GM18519 (cell line): ENCODE measurements around the gene ZNF841.
"Not testable (repeated sequence)": the region's sequence is repeated elsewhere in the genome, so short reads cannot be mapped to it uniquely, and the experiment has no call there.

Source experiments
- ATAC-seq: cut with Tn5 transposase; IDR thresholded peaks from one replicate; pipeline ENCODE4 v1.9.1; 2021; ENCODE audit warnings: mild to moderate bottlenecking, moderate library complexity; ENCODE audit not compliant: unreplicated experiment, low FRiP score

ZNF841 gene

DNA sequence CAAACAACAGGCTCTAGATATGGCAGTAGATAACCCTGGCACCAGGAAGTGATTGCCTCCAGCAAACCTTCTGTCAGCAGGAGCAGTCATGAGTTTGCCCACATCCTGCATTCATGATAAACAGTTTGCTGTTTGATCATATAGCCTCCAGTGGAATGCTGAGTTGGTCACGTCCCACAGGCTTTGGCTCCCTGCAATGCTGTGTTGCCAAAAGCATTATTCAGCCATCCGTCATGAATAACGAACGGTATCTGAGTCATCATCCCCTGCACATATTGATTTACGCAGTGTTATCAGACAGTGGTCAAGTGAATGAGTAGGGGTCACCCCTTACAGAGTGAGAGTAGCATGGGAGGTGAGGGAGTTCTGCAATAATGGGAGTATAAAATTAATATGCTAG lies 25.1 kb downstream of the ZNF841 start:
- ATAC-seq, result no peak

DNA sequence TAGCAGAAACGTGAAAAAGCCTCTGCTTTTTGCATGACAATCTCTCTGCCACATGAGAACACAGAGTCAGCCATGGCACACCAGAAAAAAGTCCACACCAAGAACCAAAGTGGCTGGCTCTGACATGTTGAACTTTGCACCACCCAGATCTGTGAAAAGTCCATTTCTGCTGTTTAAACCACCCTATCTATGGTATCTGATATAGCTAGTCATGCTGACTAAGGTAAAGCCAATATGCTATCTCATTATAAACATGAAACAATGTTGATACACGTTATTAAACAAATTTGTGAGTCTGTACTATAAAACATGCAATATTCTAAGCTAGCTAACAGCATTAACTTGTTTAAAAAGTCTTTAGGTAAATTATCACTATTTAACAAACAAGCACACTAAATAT lies 25.9 kb downstream of the ZNF841 start:
- ATAC-seq, result no peak

- ATAC-seq, result no peak
Observed at GRCh38 chr19:52066258-52066863, 29.2 kb downstream of the ZNF841 start.

- ATAC-seq, result no peak
Observed at GRCh38 chr19:52065399-52065798, 30.2 kb downstream of the ZNF841 start.

DNA sequence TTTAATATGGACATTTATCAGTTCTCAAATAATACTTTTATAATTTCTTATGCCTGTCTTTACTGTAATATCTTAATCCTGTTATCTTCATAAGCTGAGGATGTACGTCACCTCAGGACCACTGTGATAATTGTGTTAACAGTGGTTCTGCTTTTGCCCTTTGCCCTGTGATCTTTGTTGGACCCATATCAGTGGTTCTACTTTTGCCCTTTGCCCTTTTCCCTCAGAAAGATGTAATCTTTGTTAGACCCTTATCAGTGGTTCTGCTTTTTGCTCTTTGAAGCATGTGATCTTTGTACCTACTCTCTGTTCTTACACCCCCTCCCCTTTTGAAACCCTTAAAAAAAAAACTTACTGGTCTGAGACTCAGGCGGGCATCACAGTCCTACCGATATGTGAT lies 39.1 kb downstream of the ZNF841 start:
- not testable (repeated sequence) for ATAC-seq

GRCh38 chr19:52051736-52052135 lies 43.8 kb downstream of the ZNF841 start:
- not testable (repeated sequence) for ATAC-seq

DNA sequence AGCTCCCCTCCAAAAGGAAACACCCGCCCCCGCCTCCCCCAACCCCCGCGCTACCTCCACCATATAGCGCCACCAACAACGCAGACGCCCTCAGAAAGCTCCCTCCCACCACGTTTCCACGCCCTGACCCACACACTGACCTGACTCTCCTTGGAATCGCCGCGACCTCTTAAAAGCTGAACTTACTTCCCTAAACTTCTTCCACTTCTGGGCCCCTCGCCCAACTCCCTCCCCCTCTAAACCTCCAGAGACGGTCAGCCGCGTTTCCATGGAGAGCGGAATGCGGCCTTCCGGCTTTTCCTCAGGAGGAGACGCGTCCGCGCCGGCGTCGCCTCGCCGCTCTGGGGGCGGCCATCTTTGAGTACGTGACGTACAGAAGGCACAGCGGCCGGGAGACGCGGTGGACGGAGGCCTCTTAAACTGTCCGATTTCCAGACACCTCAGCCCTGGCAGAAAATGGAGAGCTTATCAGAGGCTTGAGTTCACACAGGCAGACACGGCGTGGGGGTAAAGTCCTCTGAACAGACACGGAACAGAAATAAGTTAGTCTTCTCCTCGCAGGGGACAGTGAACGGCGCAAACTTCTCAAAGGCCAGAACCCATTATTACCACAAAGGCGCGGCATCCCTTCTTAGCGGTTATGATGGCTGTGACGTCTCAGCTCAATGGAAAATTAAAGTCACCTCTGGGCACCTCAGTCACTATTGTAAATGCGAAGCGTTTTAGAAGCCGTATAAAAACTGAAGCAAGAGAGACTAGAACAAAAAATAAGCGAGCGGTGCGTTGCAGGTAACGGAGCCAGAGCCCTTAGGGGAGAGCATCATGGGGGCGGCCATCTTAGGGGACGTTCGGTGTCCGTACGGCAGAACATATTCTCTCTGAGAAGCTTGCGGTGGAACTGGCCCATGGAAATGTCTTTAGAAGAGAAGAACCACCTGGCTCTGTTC lies 46.7 kb downstream of the ZNF841 start, which contains the start of gene ZNF432:
TSS of gene ZNF432 (minus strand) at position 284 of the 947 bp plus-strand sequence. CDS start 1,970 bp downstream, outside the sequence.
- ATAC-seq, result peak; percentile 65

GRCh38 chr19:52039169-52039568 lies 56.4 kb downstream of the ZNF841 start:
- ATAC-seq, result no peak

DNA sequence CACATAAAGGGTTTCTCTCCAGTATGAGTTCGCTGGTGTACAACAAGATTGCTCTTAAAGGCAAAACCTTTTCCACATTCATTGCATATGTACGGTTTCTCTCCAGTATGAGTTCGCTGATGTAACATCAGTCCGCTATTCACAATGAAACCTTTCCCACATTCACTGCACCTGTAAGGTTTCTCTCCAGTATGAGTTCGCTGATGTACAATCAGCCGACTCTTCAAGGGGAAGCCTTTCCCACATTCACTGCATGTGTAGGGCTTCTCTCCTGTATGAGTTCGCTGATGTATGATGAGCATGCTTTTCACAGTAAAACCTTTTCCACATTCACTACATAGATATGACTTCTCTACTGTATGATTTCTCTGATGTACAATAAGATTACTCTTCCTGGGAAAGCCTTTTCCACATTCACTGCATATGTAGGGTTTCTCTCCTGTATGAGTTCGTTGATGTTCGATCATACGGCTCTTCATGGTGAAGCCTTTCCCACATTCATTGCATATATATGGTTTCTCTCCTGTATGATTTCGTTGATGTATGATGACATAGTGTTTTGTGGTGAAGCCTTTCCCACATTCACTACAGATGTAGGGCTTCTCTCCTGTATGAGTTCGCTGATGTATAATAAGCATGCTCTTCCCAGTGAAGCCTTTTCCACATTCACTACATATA lies 61.4 kb downstream of the ZNF841 start:
- ATAC-seq, result no peak

GRCh38 chr19:52028780-52029123 lies 66.8 kb downstream of the ZNF841 start:
- no peak for ATAC-seq

GRCh38 chr19:52028027-52028779 lies 67.4 kb downstream of the ZNF841 start, which contains the start of gene ZNF614:
TSS of gene ZNF614 (minus strand) at chr19:52028379. CDS start at chr19:52025745, 2,634 bp downstream.
- peak; percentile 51 for ATAC-seq

DNA sequence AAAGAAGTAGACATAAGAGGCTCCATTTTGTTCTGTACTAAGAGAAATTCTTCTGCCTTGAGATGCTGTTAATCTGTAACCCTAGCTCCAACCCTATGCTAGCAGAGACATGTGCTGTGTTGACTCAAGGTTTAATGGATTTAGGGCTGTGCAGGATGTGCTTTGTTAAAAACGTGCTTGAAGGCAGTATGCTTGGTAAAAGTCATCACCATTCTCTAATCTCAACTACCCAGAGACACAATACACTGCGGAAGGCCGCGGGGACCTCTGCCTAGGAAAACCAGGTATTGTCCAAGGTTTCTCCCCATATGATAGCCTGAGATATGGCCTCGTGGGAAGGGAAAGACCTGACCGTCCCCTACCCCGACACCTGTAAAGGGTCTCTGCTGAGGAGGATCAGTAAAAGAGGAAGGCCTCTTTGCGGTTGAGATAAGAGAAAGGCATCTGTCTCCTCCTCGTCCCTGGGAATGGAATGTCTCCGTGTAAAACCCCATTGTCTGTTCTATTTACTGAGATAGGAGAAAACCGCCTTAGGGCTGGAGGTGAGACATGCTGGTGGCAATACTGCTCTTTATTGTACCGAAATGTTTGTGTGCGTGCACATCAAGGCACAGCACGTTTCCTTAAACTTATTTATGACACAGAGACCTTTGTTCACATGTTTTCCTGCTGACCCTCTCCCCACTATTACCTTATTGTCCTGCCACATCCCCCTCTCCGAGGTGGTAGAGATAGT lies 69.1 kb downstream of the ZNF841 start:
- ATAC-seq, result not testable (repeated sequence)

DNA sequence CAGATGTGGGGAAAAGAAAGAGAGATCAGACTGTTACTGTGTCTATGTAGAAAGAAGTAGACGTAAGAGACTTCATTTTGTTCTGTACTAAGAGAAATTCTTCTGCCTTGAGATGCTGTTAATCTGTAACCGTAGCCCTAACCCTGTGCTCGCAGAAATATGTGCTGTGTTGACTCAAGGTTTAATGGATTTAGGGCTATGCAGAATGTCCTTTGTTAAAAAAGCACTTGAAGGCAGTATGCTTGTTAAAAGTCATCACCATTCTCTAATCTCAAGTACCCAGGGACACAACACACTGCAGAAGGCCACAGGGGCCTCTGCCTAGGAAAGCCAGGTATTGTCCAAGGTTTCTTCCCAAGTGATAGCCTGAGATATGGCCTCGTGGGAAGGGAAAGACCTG lies 71.1 kb downstream of the ZNF841 start:
- ATAC-seq, result not testable (repeated sequence)

- ATAC-seq, result no peak
Observed at GRCh38 chr19:52022193-52022592, 73.4 kb downstream of the ZNF841 start.

DNA sequence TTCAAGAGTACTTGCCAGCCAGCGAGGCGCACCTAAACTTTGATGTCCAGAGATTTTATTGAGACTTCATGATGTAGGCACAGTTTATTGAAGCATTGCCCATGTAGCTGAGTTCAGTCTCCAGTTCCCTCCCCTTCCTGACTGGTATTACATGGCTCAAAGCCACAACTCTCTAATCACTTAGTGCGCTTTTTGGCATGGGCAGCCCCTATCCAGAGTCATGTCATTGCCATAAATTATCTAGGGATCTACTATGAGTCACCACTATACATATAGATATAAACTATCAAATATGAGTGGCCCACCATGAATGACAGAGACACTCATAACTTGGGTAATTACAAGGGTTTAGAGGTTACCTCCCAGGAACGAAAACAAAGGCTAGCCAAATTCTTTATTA lies 75.1 kb downstream of the ZNF841 start:
- no peak for ATAC-seq
